ENCODE data around the gene C5.
A peak's percentile ranks its signal among the peaks of the same experiment; 100 is the strongest.

GRCh38 chr9:120931231-120932085, 118.6 kb downstream of the C5 start:
- TF ChIP-seq CTCF (IDR thresholded peaks at IDR 0.05) (no peak), POLR2A (IDR thresholded peaks at IDR 0.05) (peak in 1 of 4 donors; percentile 38)
